GM10248 (cell line): Measurements from ENCODE around the gene SAP30BP.
A peak's percentile ranks its signal among the peaks of the same experiment; 100 is the strongest.

ENCODE experiments used
- CTCF ChIA-PET: fragments of 300-600 bp; sonication (Branson Sonifier 250); formaldehyde crosslinking; extraction: SDS; loops from one replicate; lab custom pipeline; 2021; ENCODE audit warnings: antibody characterized with exemption; lab: Yijun Ruan, JAX
- POLR2A ChIA-PET: fragments of 350-650 bp; sonication (Branson Sonifier 250); formaldehyde crosslinking; extraction: SDS; loops from one replicate; lab custom pipeline; 2020; ENCODE audit warnings: antibody characterized with exemption; lab: Yijun Ruan, JAX
- DNase-seq: peaks from one replicate; pipeline ENCODE4 v3.0.0; 2012; ENCODE audit errors: extremely low spot score
- CTCF ChIP-seq: IDR thresholded peaks from 2 replicates; pipeline ENCODE4 v1.5.1; 2012; ENCODE audit warnings: mild to moderate bottlenecking, low read depth; ENCODE audit errors: extremely low read depth, missing control alignments, control extremely low read depth

Gene SAP30BP

GRCh38 chr17:75742337-75742736, 75.2 kb downstream of the SAP30BP start:
- DNase-seq = no peak
- no peak for TF ChIP-seq CTCF
- ChIA-PET CTCF (interaction anchor here (1.0 to 18.5 kb wide), 5 partner anchors 8 to 109 kb away, joined by 3 to 856 read pairs (median 4); partner anchors contain the start of gene SMIM5), POLR2A (no interaction called here)

DNA sequence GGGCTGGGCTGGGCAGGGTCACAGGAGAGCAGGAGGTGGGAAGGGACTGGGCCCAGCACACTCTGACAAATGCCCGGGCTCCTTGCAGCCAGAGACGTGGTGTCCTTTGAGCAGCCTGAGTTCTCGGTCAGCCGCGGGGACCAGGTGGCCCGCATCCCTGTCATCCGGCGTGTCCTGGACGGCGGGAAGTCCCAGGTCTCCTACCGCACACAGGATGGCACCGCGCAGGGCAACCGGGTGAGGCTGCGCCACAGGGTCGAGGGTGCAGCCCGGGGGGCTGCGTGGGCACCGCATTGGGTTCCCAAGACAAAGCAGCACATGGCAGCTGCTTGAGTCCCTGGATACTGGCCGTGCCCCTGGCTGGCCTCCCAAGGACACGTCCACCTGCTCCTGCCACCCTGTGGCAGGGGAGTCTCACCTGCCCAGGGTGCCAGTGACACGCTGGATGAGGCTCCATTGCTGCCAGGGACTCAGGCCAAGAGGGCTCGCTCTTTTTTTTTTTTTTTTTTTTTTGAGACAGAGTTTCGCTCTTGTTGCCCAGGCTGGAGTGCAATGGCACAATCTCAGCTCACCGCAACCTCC, 76.6 kb downstream of the SAP30BP start:
- CTCF ChIA-PET = interaction anchor here (1.2 to 18.5 kb wide), 5 partner anchors 10 to 110 kb away, joined by 3 to 856 read pairs (median 5); partner anchors contain the start of gene SMIM5
- no peak for TF ChIP-seq CTCF
- DNase-seq = no peak
- POLR2A ChIA-PET = interaction anchor here (0.6 kb wide), 1 partner anchor 45 kb away, joined by 6 read pairs; no protein-coding TSS in a partner anchor

- DNase-seq = no peak
- CTCF ChIA-PET = interaction anchor here (1.0 to 18.5 kb wide), 31 partner anchors 9 to 788 kb away, joined by 3 to 856 read pairs (median 11); partner anchors contain the start of genes ITGB4, RECQL5, SAP30BP and SMIM5
- POLR2A ChIA-PET = no interaction called here
- TF ChIP-seq CTCF = no peak
Observed at GRCh38 chr17:75748706-75749105, 81.6 kb downstream of the SAP30BP start.

- ChIA-PET POLR2A (interaction anchor here (1.0 to 1.4 kb wide), 3 partner anchors 23 to 30 kb away, joined by 3 to 5 read pairs (median 3); a partner anchor contains a TSS), CTCF (interaction anchor here (0.6 to 18.5 kb wide), 50 partner anchors 8 to 789 kb away, joined by 3 to 856 read pairs (median 5); partner anchors contain the start of genes GALK1, ITGB4, RECQL5 and SAP30BP)
- peak; percentile 89 for TF ChIP-seq CTCF
- DNase-seq = peak; percentile 86
Observed at GRCh38 chr17:75749545-75750389, 82.6 kb downstream of the SAP30BP start.

- TF ChIP-seq CTCF = no peak
- ChIA-PET POLR2A (interaction anchor here (0.6 to 1.4 kb wide), 4 partner anchors 22 to 86 kb away, joined by 3 to 5 read pairs (median 3); a partner anchor contains a TSS), CTCF (interaction anchor here (0.8 to 18.5 kb wide), 29 partner anchors 9 to 324 kb away, joined by 3 to 856 read pairs (median 7); partner anchors contain the start of genes GALK1, ITGB4, RECQL5 and SAP30BP)
- no peak for DNase-seq
Observed at GRCh38 chr17:75750661-75751423, 83.7 kb downstream of the SAP30BP start.
